Epithelial cell of proximal tubule (primary cell): Measurements from ENCODE around the gene EHD1. TPM values are rescaled to one million over a fixed set of nuclear protein-coding genes. Genes with fewer than 3 reads are reported as not detected.

Experiments
- DNase-seq: peaks from one replicate; pipeline ENCODE4 v3.0.0-alpha.2; 2011; ENCODE audit warnings: low read depth
- H3K4me3 ChIP-seq: 2 replicates; pipeline ENCODE4 v1.5.1; 2011; ENCODE audit warnings: low read depth, mild to moderate bottlenecking, low read length
- CTCF ChIP-seq: conservative IDR thresholded peaks from 2 replicates; pipeline ENCODE4 v1.5.1; 2012; ENCODE audit warnings: low read depth, mild to moderate bottlenecking, low read length
- total RNA-seq: library from RNA; depleted of rRNA; stranded (reverse); fragments of >200 nt; gene quantifications from 2 replicates; pipeline ENCODE4 v1.2.3, GENCODE V29; 2015

The EHD1 gene
- total RNA-seq, 1 donor from 2014 or later: 82.7 TPM

- H3K4me3 ChIP-seq: no peak overlapping the region
- no peak for DNase-seq
- TF ChIP-seq CTCF: no peak
Measured at GRCh38 chr11:64839887-64840782, 38.3 kb downstream of the EHD1 start.

DNA sequence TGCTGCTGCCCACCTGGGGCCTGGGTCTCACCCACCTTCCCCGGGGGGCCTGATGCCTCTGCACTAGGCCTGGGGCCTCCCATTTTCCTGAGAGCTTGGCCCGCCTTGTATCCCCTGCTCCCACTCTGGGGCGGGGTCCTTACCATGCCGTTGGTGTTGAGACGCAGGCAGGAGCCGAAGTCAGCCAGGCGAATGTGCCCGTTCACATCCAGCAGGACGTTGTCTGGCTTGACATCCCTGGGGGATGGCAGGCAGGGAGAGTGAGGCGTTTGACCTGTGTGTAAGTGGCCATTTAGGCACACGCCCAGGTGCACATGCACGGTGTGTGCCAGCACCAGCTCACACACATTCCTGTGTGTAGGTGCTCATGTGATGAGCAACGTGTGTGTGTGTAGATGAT is 39.1 kb downstream of the EHD1 start:
- TF ChIP-seq CTCF: no peak
- DNase-seq: no peak
- no peak overlapping the region for H3K4me3 ChIP-seq

GRCh38 chr11:64838600-64839334 is 39.7 kb downstream of the EHD1 start:
- no peak for DNase-seq
- no peak overlapping the region for H3K4me3 ChIP-seq
- TF ChIP-seq CTCF: no peak

DNA sequence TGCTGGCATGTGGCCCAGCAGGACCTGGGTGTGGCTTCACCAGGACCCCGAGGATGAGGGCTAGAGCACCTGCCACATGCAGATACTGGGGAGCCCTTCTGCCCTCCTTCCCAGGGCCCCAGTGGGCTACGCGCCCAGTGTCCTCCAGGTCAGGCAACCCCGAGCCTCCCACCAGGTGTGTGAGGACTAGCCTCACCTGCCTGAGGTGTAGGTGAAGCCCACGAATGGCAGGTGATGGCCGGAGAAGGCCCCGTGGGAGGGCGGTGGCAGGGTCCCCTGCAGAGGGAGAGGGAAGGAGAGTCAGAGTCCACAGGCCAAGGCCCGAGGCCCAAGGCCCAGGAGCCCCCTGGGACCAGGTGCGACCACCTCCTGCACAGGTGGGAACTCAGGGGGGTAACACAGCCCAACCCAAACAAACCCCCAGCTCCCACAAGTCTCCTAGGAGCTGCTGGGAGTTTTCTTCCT is 40.5 kb downstream of the EHD1 start:
- TF ChIP-seq CTCF: no peak
- H3K4me3 ChIP-seq: no peak overlapping the region
- no peak for DNase-seq

DNA sequence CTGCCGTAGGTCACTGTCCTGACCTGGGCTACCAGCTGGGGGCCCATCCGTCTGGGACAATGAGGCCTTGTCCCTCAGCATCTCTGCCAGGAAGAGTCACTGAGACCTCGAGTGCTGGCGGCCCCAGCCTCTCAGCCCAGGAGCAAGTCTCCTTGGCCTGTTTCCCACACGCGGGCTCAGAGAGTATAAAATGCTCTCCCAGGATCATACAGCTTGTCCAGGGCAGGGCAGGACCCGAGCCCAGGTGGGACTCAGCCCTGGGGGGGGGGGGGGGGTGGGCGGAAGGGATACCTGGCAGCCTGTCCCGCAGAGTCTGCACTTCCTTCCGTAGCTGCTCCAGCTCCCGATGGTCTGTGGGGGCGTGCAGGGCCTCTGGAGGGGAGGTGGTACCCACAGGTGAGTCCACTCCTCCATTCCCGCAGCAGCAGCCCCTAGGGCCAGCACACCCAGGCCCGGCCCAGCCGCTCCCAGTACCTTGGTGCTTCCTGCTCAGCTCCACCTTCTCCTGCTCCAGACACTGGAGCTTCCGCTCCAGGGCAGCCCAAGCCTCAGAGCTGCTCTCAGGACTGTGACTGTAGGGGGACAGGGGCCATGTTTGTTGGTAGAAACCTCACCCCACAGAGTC is 41.9 kb downstream of the EHD1 start:
- TF ChIP-seq CTCF: no peak
- no peak overlapping the region for H3K4me3 ChIP-seq
- DNase-seq: no peak

GRCh38 chr11:64835616-64836447 is 42.6 kb downstream of the EHD1 start:
- H3K4me3 ChIP-seq: no peak overlapping the region
- DNase-seq: no peak
- TF ChIP-seq CTCF: no peak
